Neuronal stem cell (in vitro differentiated cells): Measurements from ENCODE around the gene CFAP141.

ENCODE experiments used
- DNase-seq: peaks from one replicate; pipeline ENCODE4 v3.0.0-alpha.2; 2013; ENCODE audit warnings: low spot score
- H2AFZ ChIP-seq: one replicate; pipeline ENCODE4 v1.6.1; 2013; ENCODE audit warnings: mild to moderate bottlenecking, low read length, inconsistent platforms
- H2AK5ac ChIP-seq: 2 replicates; pipeline ENCODE4 v1.6.1; 2013; ENCODE audit warnings: low read depth, mild to moderate bottlenecking, inconsistent platforms, low read length, moderate library complexity, mixed read lengths
- H2BK120ac ChIP-seq: 2 replicates; pipeline ENCODE4 v1.6.1; 2013; ENCODE audit warnings: low read depth, mild to moderate bottlenecking, inconsistent platforms, low read length, moderate library complexity, mixed read lengths
- H2BK12ac ChIP-seq: one replicate; pipeline ENCODE4 v1.6.1; 2013; ENCODE audit warnings: low read length, inconsistent platforms
- H2BK15ac ChIP-seq: 2 replicates; pipeline ENCODE4 v1.6.1; 2013; ENCODE audit warnings: mild to moderate bottlenecking, low read length, inconsistent platforms, mixed read lengths
- H2BK5ac ChIP-seq: one replicate; pipeline ENCODE4 v1.6.1; 2013; ENCODE audit warnings: inconsistent platforms, mild to moderate bottlenecking, low read length, moderate library complexity
- H3K14ac ChIP-seq: one replicate; pipeline ENCODE4 v1.6.1; 2013; ENCODE audit warnings: low read length, inconsistent platforms
- H3K18ac ChIP-seq: 2 replicates; pipeline ENCODE4 v1.6.1; 2013; ENCODE audit warnings: low read length, inconsistent platforms
- H3K23ac ChIP-seq: 2 replicates; pipeline ENCODE4 v1.6.1; 2013; ENCODE audit warnings: low read depth, mild to moderate bottlenecking, mixed read lengths, low read length, inconsistent platforms; ENCODE audit not compliant: poor library complexity
- H3K27ac ChIP-seq: replicated peaks from 3 replicates; pipeline ENCODE4 v1.5.1; 2013; ENCODE audit warnings: low read length, inconsistent platforms
- H3K27me3 ChIP-seq, 3 experiments: 2 replicates each; pipeline ENCODE4 v1.6.1; 2013; ENCODE audit warnings: low read length in 3 of 3, mild to moderate bottlenecking in 2 of 3, inconsistent platforms in 1 of 3, low read depth in 1 of 3, mixed read lengths in 1 of 3, moderate library complexity in 1 of 3; ENCODE audit not compliant: control insufficient read depth in 3 of 3, insufficient read depth in 3 of 3
- H3K36me3 ChIP-seq, 2 donors: replicated peaks in 1 of 2; 2 replicates each; pipeline ENCODE4 v1.6.1; 2013; ENCODE audit warnings: low read length in 2 of 2; ENCODE audit not compliant: control insufficient read depth in 2 of 2, insufficient read depth in 2 of 2
- H3K4ac ChIP-seq: 2 replicates; pipeline ENCODE4 v1.6.1; 2013; ENCODE audit warnings: inconsistent platforms, mild to moderate bottlenecking, low read length, moderate library complexity
- H3K4me1 ChIP-seq, 2 donors: 1 replicate in 1 of 2; 2 replicates in 1 of 2; pipeline ENCODE4 v1.6.1; 2013; ENCODE audit warnings: low read length in 2 of 2, low read depth in 1 of 2; ENCODE audit not compliant: control insufficient read depth in 2 of 2, insufficient read depth in 1 of 2
- H3K4me2 ChIP-seq: one replicate; pipeline ENCODE4 v1.6.1; 2013; ENCODE audit warnings: mild to moderate bottlenecking, low read length, inconsistent platforms; ENCODE audit not compliant: insufficient read depth, poor library complexity, severe bottlenecking
- H3K4me3 ChIP-seq, 2 donors: 2 replicates each; pipeline ENCODE4 v1.5.1; 2013; ENCODE audit warnings: low read length in 2 of 2, mild to moderate bottlenecking in 2 of 2, inconsistent platforms in 1 of 2, moderate library complexity in 1 of 2
- H3K79me1 ChIP-seq: one replicate; pipeline ENCODE4 v1.6.1; 2013; ENCODE audit warnings: low read depth, mild to moderate bottlenecking, inconsistent platforms, low read length, moderate library complexity
- H3K9ac ChIP-seq: one replicate; pipeline ENCODE4 v1.6.1; 2013; ENCODE audit warnings: mild to moderate bottlenecking, low read depth, low read length, inconsistent platforms; ENCODE audit not compliant: poor library complexity
- H3K9me3 ChIP-seq, 2 donors: replicated peaks in 1 of 2; 2 replicates each; pipeline versions ENCODE3 to v1.6.1; 2013; ENCODE audit warnings: low read length in 2 of 2, mild to moderate bottlenecking in 2 of 2, inconsistent platforms in 1 of 2, low read depth in 1 of 2, mixed read lengths in 1 of 2, moderate library complexity in 1 of 2; ENCODE audit not compliant: control insufficient read depth in 2 of 2, insufficient read depth in 1 of 2
- H4K8ac ChIP-seq: one replicate; pipeline ENCODE4 v1.6.1; 2013; ENCODE audit warnings: low read depth, mild to moderate bottlenecking, inconsistent platforms, low read length, moderate library complexity
- H4K91ac ChIP-seq: one replicate; pipeline ENCODE4 v1.6.1; 2013; ENCODE audit warnings: low read length, low read depth, mild to moderate bottlenecking, inconsistent platforms; ENCODE audit not compliant: poor library complexity
- WGBS, 2 donors: extraction: QIAGEN DNeasy Blood & Tissue Kit; methylation state at CpG; one replicate each; pipeline ENCODE4 v1.1.7; 2013; ENCODE audit warnings: missing lambda C conversion rate in 2 of 2, mixed read lengths in 1 of 2; ENCODE audit not compliant: insufficient read length in 2 of 2, insufficient replicate concordance in 1 of 2; ENCODE audit errors: extremely low coverage in 2 of 2; 5-methylcytosine and 5-hydroxymethylcytosine counted together

The CFAP141 gene

DNA sequence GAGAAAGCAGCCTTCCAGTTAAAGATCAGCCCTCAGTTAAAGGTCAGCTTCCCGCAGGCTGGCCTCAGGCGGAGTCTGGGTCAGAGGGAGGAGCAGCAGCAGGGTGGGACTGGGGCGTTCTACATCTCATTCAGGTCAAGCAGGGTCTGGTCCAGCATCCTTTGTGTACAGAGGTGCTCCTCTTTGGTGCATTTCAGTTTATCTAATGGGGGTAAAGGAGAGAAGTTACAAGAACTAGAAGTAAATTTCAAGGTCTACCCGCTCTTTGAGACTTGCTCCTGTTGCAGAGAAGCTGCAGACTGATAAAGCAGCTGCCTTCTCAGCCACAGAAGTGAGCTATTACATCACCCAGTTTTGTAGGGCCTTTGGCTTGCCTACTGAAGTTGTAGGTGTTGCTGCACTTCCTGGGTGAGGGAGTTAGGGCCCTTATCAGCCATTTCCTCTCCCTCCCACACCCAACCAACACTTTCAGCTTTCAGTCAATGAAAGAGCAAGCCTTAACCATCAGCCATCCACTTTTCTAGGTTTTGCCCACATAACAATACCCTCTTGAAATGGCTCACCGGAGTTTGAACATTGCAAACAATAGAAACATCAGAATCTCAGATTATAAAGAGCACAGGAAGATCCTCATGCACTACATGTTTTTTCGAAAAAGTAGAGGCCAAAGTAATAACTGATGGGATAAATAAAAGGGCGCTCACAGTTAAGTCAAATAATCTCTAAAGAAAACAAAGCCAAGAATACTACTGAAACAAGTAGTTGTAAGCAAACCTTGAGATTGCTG is 48.4 kb downstream of the CFAP141 start:
- peak; percentile 6 for DNase-seq
- Histone ChIP-seq H2BK15ac (no peak overlapping the region), H3K4me1 (peaks cover 0 to 8% of the 10 kb centered on the region in 2 donors), H3K4ac (no peak overlapping the region), H2BK120ac (no peak overlapping the region), H3K18ac (no peak overlapping the region), H3K4me3 (no peak overlapping the region), H3K23ac (no peak overlapping the region), H4K91ac (no peak overlapping the region), H4K8ac (no peak overlapping the region), H3K9ac (no peak overlapping the region), H3K9me3 (peaks cover 3 to 12% of the 10 kb centered on the region in 2 donors), H2AFZ (no peak overlapping the region), H3K79me1 (no peaks in the 10 kb centered on the region), H3K36me3 (peaks cover 17 to 87% of the 10 kb centered on the region in 2 donors), H3K14ac (no peak overlapping the region), H2BK5ac (no peak overlapping the region), H2AK5ac (no peak overlapping the region), H2BK12ac (no peak overlapping the region), H3K27me3 (no peaks in the 10 kb centered on the region), H3K27ac (peak overlapping the region; percentile 62), H3K4me2 (no peak overlapping the region)
- WGBS, 2 donors, result no CpG with 5 or more reads among the region's 7 CpGs

GRCh38 chr1:154155251-154155650 is 50.9 kb downstream of the CFAP141 start:
- Histone ChIP-seq H3K4me1 (peaks cover 0 to 8% of the 10 kb centered on the region in 2 donors), H3K4me2 (no peak overlapping the region), H3K4ac (no peak overlapping the region), H2BK12ac (no peak overlapping the region), H3K14ac (no peak overlapping the region), H3K9ac (no peak overlapping the region), H2BK120ac (no peak overlapping the region), H3K18ac (no peak overlapping the region), H3K79me1 (no peaks in the 10 kb centered on the region), H4K91ac (no peak overlapping the region), H4K8ac (no peak overlapping the region), H3K27me3 (no peaks in the 10 kb centered on the region), H3K27ac (no peak overlapping the region), H3K23ac (no peak overlapping the region), H2BK15ac (no peak overlapping the region), H2AFZ (no peak overlapping the region), H3K4me3 (no peak overlapping the region), H3K36me3 (peaks cover 8 to 62% of the 10 kb centered on the region in 2 donors), H2BK5ac (no peak overlapping the region), H3K9me3 (peaks cover 2 to 9% of the 10 kb centered on the region in 2 donors), H2AK5ac (no peak overlapping the region)
- WGBS, 2 donors, result no CpG with 5 or more reads among the region's 9 CpGs
- no peak for DNase-seq

DNA sequence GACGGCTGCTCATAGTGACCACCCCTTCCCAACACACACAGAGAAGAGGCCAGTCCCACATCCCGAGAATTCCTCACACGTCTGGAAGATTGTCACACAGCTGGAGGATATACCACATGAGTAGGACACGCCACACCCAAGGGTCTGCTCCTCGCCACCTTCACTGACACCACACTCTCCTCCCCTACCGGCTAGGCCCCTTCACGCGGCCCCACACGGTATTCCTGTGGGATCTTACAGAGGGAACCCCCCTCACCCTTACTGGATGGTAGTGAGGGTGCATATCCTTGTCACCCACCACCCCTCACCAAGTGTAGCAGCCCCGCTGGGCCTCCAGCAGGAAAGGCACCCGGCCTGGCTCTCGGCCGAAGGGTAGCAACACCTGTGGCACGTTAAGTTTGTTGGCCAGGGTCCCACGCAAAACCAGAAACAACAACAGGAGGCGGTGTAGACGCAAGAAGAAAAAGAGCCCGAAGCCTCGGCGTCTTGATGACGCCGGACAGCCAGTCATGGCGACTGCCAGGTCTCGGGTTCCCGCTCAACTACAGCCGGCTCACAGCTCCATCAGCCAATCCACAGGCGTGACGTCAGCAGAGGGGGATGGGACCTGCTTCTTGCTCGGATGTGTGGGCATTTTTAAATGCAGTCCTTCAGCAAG is 51.5 kb downstream of the CFAP141 start, which contains the start of gene NUP210L:
TSS of gene NUP210L (minus strand) at position 540 of the 658 bp plus-strand sequence.
- Histone ChIP-seq H2BK5ac (peak within 1 kb of the TSS; percentile 78), H3K4me3 (no peak within 1 kb of the TSS), H3K36me3 (peaks cover 7 to 56% of the 10 kb centered on the region in 2 donors), H3K27me3 (no peaks in the 10 kb centered on the region), H4K8ac (no peak within 1 kb of the TSS), H3K27ac (no peak within 1 kb of the TSS), H3K4me2 (no peak within 1 kb of the TSS), H3K18ac (peak within 1 kb of the TSS; percentile 20), H3K9me3 (peaks cover 2 to 4% of the 10 kb centered on the region in 2 donors), H3K9ac (peak within 1 kb of the TSS; percentile 39), H2BK120ac (no peak within 1 kb of the TSS), H2BK15ac (peak within 1 kb of the TSS; percentile 39), H3K14ac (peak within 1 kb of the TSS; percentile 49), H3K79me1 (no peaks in the 10 kb centered on the region), H3K23ac (peak within 1 kb of the TSS; percentile 86), H3K4me1 (peaks cover 0 to 8% of the 10 kb centered on the region in 2 donors), H4K91ac (no peak within 1 kb of the TSS), H2AFZ (no peak within 1 kb of the TSS), H3K4ac (no peak within 1 kb of the TSS), H2BK12ac (no peak within 1 kb of the TSS), H2AK5ac (peak within 1 kb of the TSS; percentile 83)
- WGBS, 2 donors, result no CpG with 5 or more reads among the region's 29 CpGs
- DNase-seq, result no peak

GRCh38 chr1:154154053-154154452 is 52.1 kb downstream of the CFAP141 start:
- H3K4me2 ChIP-seq, result no peak overlapping the region
- H3K36me3 ChIP-seq, result peaks cover 7 to 50% of the 10 kb centered on the region in 2 donors
- peaks cover 0 to 8% of the 10 kb centered on the region in 2 donors for H3K4me1 ChIP-seq
- H2AFZ ChIP-seq, result no peak overlapping the region
- no peak overlapping the region for H2BK120ac ChIP-seq
- no peak overlapping the region for H3K4ac ChIP-seq
- no peak overlapping the region for H3K27ac ChIP-seq
- no peak overlapping the region for H2BK12ac ChIP-seq
- WGBS, 2 donors, result no CpG with 5 or more reads among the region's 6 CpGs
- H3K27me3 ChIP-seq, result no peaks in the 10 kb centered on the region
- H3K4me3 ChIP-seq, result no peak overlapping the region
- no peak overlapping the region for H2BK15ac ChIP-seq
- H4K8ac ChIP-seq, result no peak overlapping the region
- no peak overlapping the region for H2BK5ac ChIP-seq
- no peak overlapping the region for H2AK5ac ChIP-seq
- H3K23ac ChIP-seq, result no peak overlapping the region
- peaks cover 0 to 2% of the 10 kb centered on the region in 2 donors for H3K9me3 ChIP-seq
- DNase-seq, result no peak
- no peak overlapping the region for H3K9ac ChIP-seq
- H3K18ac ChIP-seq, result no peak overlapping the region
- H3K14ac ChIP-seq, result no peak overlapping the region
- no peak overlapping the region for H4K91ac ChIP-seq
- H3K79me1 ChIP-seq, result no peaks in the 10 kb centered on the region
